ENCODE data around the gene PLCL1. TPM values are rescaled to one million over a fixed set of nuclear protein-coding genes. Genes with fewer than 3 reads are reported as not detected.

PLCL1 gene
- total RNA-seq, 1 experiment from 2014 or later, result not detected

DNA sequence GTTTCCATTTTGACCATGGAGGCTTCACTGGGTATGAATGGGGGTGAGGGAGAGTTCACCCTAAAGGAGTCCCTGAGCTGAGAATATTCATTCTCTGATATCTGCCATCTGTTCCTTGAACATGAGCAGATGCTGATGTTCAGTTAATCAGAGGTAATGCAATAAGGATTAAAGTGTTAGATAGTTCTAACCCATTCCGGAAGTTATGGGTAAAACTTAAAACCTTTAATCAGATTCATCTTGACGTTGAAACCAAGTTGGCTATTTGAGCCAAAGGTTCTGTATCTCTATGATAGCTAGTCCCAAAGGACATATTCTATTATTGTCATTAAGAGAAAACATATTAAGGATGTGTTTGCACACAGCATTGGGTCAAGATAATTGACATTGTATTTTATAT is 268.9 kb downstream of the PLCL1 start:
- no peak for DNase-seq
- Histone ChIP-seq H2AFZ (no peak overlapping the region), H3K9me2 (ENCODE audit: insufficient read depth) (no peaks in the 10 kb centered on the region; the same call in 1 of the 2 replicates), H3K36me3 (ENCODE audit: low read depth) (no peaks in the 10 kb centered on the region), H3K27me3 (ENCODE audit: insufficient read depth, low read depth) (no peaks in the 10 kb centered on the region), H3K79me2 (ENCODE audit: low read depth) (no peaks in the 10 kb centered on the region), H4K20me1 (ENCODE audit: insufficient read depth) (no peaks in the 10 kb centered on the region), H3K4me2 (no peak overlapping the region), H3K27ac (no peak overlapping the region), H3K4me1 (replicated peaks; ENCODE audit: insufficient read depth) (no peaks in the 10 kb centered on the region), H3F3A (ENCODE audit: insufficient read depth, low read depth) (no peaks in the 10 kb centered on the region), H3K9me3 (ENCODE audit: insufficient read depth, low read depth) (no peaks in the 10 kb centered on the region), H3K4me3 (no peak overlapping the region)
- POLR2A ChIA-PET (ENCODE audit: unreplicated experiment), result no interaction called here
- TF ChIP-seq, protein P1, sequence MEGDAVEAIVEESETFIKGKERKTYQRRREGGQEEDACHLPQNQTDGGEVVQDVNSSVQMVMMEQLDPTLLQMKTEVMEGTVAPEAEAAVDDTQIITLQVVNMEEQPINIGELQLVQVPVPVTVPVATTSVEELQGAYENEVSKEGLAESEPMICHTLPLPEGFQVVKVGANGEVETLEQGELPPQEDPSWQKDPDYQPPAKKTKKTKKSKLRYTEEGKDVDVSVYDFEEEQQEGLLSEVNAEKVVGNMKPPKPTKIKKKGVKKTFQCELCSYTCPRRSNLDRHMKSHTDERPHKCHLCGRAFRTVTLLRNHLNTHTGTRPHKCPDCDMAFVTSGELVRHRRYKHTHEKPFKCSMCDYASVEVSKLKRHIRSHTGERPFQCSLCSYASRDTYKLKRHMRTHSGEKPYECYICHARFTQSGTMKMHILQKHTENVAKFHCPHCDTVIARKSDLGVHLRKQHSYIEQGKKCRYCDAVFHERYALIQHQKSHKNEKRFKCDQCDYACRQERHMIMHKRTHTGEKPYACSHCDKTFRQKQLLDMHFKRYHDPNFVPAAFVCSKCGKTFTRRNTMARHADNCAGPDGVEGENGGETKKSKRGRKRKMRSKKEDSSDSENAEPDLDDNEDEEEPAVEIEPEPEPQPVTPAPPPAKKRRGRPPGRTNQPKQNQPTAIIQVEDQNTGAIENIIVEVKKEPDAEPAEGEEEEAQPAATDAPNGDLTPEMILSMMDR (conservative IDR thresholded peaks at IDR 0.05), result no peak
- TF ChIP-seq EZH2 (IDR thresholded peaks at IDR 0.05; ENCODE audit: low read depth), result no peak
- intact Hi-C loops (cut with micrococcal nuclease; ENCODE audit: unreplicated experiment), result no loop called here
- CTCF ChIA-PET, result no interaction called here
- BruUV-seq (replicated peaks), result no TSS peak

DNA sequence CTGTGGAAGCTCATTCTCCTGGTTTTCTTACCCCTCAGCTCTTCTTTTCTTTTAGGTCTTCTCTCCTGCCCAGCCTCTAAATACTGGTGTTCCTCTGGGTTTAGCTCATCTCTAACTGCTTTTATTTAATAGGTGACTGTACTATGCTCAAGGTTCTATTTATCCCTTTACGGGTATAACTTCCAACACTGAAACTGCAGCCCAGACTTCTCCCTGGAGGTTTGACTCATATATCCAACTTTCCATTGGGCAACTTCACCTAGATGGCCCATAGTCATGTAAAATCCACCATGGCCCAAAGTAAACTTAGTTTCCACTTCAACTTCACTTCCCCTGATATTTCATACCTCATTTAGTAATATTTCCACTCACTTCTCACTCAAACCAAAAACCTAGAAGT is 273.1 kb downstream of the PLCL1 start:
- Histone ChIP-seq H3F3A (ENCODE audit: insufficient read depth, low read depth) (no peaks in the 10 kb centered on the region), H3K27me3 (ENCODE audit: insufficient read depth, low read depth) (no peaks in the 10 kb centered on the region), H3K9me3 (ENCODE audit: insufficient read depth, low read depth) (no peaks in the 10 kb centered on the region), H3K4me2 (no peak overlapping the region), H3K36me3 (ENCODE audit: low read depth) (no peaks in the 10 kb centered on the region), H3K4me1 (replicated peaks; ENCODE audit: insufficient read depth) (no peaks in the 10 kb centered on the region), H3K27ac (no peak overlapping the region), H3K9me2 (ENCODE audit: insufficient read depth) (no peaks in the 10 kb centered on the region; the same call in 1 of the 2 replicates), H3K4me3 (no peak overlapping the region), H3K79me2 (ENCODE audit: low read depth) (no peaks in the 10 kb centered on the region), H4K20me1 (ENCODE audit: insufficient read depth) (no peaks in the 10 kb centered on the region), H2AFZ (no peak overlapping the region)
- TF ChIP-seq EZH2 (IDR thresholded peaks at IDR 0.05; ENCODE audit: low read depth), result no peak
- TF ChIP-seq, protein P1 (conservative IDR thresholded peaks at IDR 0.05), result no peak
- no peak for DNase-seq
- CTCF ChIA-PET, result no interaction called here
- POLR2A ChIA-PET (ENCODE audit: unreplicated experiment), result no interaction called here
- no TSS peak for BruUV-seq (replicated peaks)
- intact Hi-C loops (cut with micrococcal nuclease; ENCODE audit: unreplicated experiment), result no loop called here

DNA sequence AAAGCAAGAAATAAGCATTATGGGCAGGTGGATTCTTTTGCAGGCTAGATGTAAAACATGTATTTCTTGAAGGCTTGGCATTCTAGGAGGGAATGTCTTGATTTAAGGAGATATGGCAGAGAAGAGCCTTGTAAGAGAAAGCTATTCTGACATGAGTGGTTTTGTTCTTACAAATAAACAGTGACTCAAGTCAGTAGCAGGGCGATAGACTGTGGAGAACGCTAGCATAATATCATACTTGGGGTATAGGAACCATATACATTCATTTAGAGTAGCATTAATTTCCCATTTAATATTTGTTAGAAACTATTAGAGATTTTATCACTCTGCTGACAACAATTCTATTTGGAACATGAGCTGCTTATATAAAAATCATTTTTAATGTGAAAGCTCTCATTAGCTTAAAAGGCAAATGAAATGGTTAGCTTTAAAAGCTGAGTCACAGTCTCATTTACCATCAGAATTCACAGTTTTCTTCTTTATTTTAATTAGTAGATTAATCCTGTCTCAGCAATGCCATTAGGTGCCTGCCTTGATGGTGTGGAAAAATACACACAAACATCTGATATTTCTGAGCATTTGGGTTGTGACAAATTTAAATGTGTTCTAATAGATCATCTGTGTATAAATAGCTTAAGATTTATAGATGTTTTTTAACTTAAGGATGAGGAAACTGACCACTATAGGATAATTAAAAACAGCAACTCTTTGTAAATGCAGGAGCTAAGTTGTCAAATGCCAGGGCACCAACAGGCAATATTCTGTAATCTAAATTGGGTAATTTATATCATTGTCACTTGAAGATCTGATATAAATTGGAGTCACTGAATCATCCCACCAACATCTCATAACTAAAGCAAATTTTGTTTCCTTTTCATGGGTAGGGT is 276.7 kb downstream of the PLCL1 start:
- BruUV-seq (replicated peaks), result no TSS peak

More for the DNA sequence above, 276.7 kb downstream of the PLCL1 start:
- CTCF ChIA-PET, result no interaction called here
- TF ChIP-seq, protein P1 (conservative IDR thresholded peaks at IDR 0.05), result no peak
- H2AFZ ChIP-seq, result no peak overlapping the region
- H3K36me3 ChIP-seq (ENCODE audit: low read depth), result no peaks in the 10 kb centered on the region
- no peaks in the 10 kb centered on the region for H3K4me1 ChIP-seq (replicated peaks; ENCODE audit: insufficient read depth)
- POLR2A ChIA-PET (ENCODE audit: unreplicated experiment), result no interaction called here
- no peaks in the 10 kb centered on the region for H3K79me2 ChIP-seq (ENCODE audit: low read depth)
- no peaks in the 10 kb centered on the region for H3K9me2 ChIP-seq (ENCODE audit: insufficient read depth)
- H3K9me3 ChIP-seq (ENCODE audit: insufficient read depth, low read depth), result no peaks in the 10 kb centered on the region
- H3K27ac ChIP-seq, result no peak overlapping the region
- intact Hi-C loops (cut with micrococcal nuclease; ENCODE audit: unreplicated experiment), result no loop called here
- H4K20me1 ChIP-seq (ENCODE audit: insufficient read depth), result no peaks in the 10 kb centered on the region
- no peaks in the 10 kb centered on the region for H3F3A ChIP-seq (ENCODE audit: insufficient read depth, low read depth)
- no peak overlapping the region for H3K4me2 ChIP-seq
- H3K4me3 ChIP-seq, result no peak overlapping the region
- DNase-seq, result no peak
- no peaks in the 10 kb centered on the region for H3K27me3 ChIP-seq (ENCODE audit: insufficient read depth, low read depth)

Measured in PC-9 (cell line).